ENCODE measurements around the gene MGME1. TPM values are rescaled to one million over a fixed set of nuclear protein-coding genes. Genes with fewer than 3 reads are reported as not detected.

Gene MGME1
- total and polyA plus RNA-seq, 9 of the 15 experiments (the other 6 are each of a cell fraction or from before 2014, with no cell fraction given): 13.4 to 45.1 (median 30.6) TPM

GRCh38 chr20:17968366-17969277 is at the start of gene MGME1, which contains the start of gene SNX5 (continued):
- no peak for TF ChIP-seq TCF15 (CRISPR knock-in tag; IDR thresholded peaks at IDR 0.05)
- peak; percentile 86 for TF ChIP-seq L3MBTL2 (IDR thresholded peaks at IDR 0.05)
- 0 out of 2 replicates have a peak, but pooled peaks have one; percentile 20 for TF ChIP-seq ZBTB17 (CRISPR knock-in tag; IDR thresholded peaks at IDR 0.05)
- TF ChIP-seq TBL1XR1 (IDR thresholded peaks at IDR 0.05; ENCODE audit: low read length in 2 of 2): peak in 1 of 2 experiments; percentile 9; a peak in 1 of 4 replicates
- no peak for TF ChIP-seq LARP7 (IDR thresholded peaks at IDR 0.05)
- TF ChIP-seq RBFOX2 (IDR thresholded peaks at IDR 0.05; ENCODE audit: low read depth, low read length): peak; percentile 98
- TF ChIP-seq YBX1 (IDR thresholded peaks at IDR 0.05): no peak
- no peak for TF ChIP-seq ZFP30 (CRISPR knock-in tag; IDR thresholded peaks at IDR 0.05; ENCODE audit: borderline replicate concordance)
- TF ChIP-seq CC2D1A (IDR thresholded peaks at IDR 0.05): no peak
- peak; percentile 98 for TF ChIP-seq CREB3L1 (IDR thresholded peaks at IDR 0.05; ENCODE audit: borderline replicate concordance, low read depth)
- TF ChIP-seq YY1 (IDR thresholded peaks at IDR 0.05; ENCODE audit: borderline replicate concordance in 1 of 3, control insufficient read depth in 1 of 3, extremely low read depth in 1 of 3, insufficient read depth in 3 of 3, insufficient read length in 1 of 3, insufficient replicate concordance in 2 of 3, low read depth in 1 of 3, low read length in 2 of 3): peak; percentile 92 to 98 (median 95)
- TF ChIP-seq ZZZ3 (IDR thresholded peaks at IDR 0.05): no peak; the same call in 1 of the 2 replicates
- peak; percentile 4 for TF ChIP-seq PRDM10 (IDR thresholded peaks at IDR 0.05; ENCODE audit: partially characterized antibody)
- TF ChIP-seq ZBTB26 (CRISPR knock-in tag; IDR thresholded peaks at IDR 0.05): no peak
- TF ChIP-seq ZNF23 (CRISPR knock-in tag; IDR thresholded peaks at IDR 0.05): no peak
- peak; percentile 32; the same call in 1 of the 2 replicates for TF ChIP-seq ZNF589 (CRISPR knock-in tag; IDR thresholded peaks at IDR 0.05; ENCODE audit: low read depth)
- TF ChIP-seq TAL1 (IDR thresholded peaks at IDR 0.05): no peak
- TF ChIP-seq NCOA2 (IDR thresholded peaks at IDR 0.05; ENCODE audit: partially characterized antibody in 2 of 2): no peak
- TF ChIP-seq ZNF217 (CRISPR knock-in tag; IDR thresholded peaks at IDR 0.05): no peak
